Stimulated activated CD8-positive, alpha-beta memory T cell treated with anti-CD3 and anti-CD28 coated beads, Interleukin-12 subunit alpha, Interleukin-12 subunit beta, amount 100 ng/mL, for 1 hour (primary cell): ENCODE results near the gene TEX11.
"Not testable (repeated sequence)": the region's sequence is repeated elsewhere in the genome, so short reads cannot be mapped to it uniquely, and the experiment has no call there.

Experiments used
- DNase-seq: peaks from one replicate; pipeline ENCODE4 v3.0.0-alpha.2; 2020; ENCODE audit warnings: low read depth

Gene TEX11

DNA sequence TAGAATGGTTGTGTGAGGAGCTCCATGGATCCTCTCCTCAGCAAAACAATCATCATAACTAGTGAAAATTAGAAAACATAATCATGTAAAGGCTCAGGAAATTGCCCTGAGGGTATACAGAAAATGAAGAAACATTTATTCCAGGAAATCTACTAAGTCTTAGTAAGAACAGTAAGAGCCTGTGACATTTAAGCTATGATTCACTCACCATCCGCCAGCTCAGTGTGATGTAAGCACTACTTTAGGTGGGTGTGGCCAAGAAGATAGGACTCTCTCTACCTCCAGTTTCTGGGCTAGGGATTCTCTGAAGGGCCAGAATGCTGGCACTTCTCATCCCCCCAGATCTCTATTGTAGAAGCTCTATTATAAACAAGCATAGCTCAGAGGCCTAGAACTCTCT is 316.4 kb downstream of the TEX11 start:
- DNase-seq: no peak

GRCh38 chrX:70587158-70587557 is 321.4 kb downstream of the TEX11 start:
- DNase-seq: not testable (repeated sequence)

DNA sequence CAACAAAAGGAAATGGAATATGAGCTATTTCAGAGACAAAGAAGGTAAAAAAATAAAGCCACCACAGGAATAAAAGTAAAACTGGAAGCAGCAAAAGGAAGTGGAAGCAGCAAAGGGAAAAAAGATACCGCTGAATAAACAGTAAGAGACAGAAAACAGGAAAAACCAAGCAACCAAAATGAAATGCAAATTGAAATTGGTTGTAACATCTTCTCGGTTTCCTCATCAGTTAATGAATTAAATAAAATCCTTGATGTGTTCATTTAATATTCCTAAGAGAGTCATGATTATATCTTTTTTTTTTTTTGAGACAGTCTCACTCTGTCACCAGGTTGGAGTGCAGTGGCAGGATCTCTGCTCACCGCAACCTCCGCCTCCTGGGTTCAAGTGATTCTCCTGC is 331.1 kb downstream of the TEX11 start:
- DNase-seq: no peak

DNA sequence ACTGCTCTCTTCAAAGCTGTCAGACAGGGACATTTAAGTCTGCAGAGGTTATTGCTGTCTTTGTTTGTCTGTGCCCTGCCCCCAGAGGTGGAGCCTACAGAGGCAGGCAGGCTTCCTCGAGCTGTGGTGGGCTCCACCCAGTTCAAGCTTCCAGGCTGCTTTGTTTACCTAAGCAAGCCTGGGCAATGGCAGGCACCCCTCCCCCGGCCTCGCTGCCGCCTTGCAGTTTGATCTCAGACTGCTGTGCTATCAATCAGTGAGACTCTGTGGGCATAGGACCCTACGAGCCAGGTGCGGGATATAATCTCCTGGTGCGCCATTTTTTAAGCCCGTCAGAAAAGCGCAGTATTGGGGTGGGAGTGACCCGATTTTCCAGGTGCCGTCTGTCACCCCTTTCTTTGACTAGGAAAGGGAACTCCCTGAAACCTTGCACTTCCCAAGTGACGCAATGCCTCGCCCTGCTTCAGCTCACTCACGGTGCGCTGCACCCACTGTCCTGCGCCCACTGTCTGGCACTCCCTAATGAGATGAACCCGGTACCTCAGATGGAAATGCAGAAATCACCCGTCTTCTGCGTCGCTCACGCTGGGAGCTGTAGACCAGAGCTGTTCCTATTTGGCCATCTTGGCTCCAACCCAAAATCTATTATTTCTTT is 338.5 kb downstream of the TEX11 start:
- DNase-seq: not testable (repeated sequence)

GRCh38 chrX:70554948-70555347 is 353.6 kb downstream of the TEX11 start:
- no peak for DNase-seq

GRCh38 chrX:70554523-70554922 is 354.0 kb downstream of the TEX11 start:
- DNase-seq: no peak

DNA sequence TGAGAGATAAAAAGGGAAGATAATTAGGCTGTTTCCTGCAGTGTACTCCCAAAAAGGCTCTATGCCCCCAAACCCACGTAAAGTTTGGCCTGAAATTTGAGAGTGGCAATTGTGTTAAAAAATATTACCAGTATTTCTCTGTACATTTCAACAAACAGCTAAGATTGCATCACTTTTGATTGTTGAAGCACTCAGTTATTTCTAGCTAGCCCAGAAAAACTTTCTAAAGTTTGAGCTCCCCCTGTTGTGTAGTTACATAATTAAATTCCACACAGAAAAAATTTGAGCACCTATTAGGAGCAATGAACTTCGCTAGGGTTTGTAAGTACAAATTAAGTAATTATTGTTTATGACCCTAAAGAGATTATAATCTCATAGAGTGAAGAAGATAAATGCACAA is 354.4 kb downstream of the TEX11 start:
- DNase-seq: no peak

GRCh38 chrX:70553516-70553915 is 355.0 kb downstream of the TEX11 start:
- no peak for DNase-seq

GRCh38 chrX:70552130-70552704 is 356.3 kb downstream of the TEX11 start:
- no peak for DNase-seq

DNA sequence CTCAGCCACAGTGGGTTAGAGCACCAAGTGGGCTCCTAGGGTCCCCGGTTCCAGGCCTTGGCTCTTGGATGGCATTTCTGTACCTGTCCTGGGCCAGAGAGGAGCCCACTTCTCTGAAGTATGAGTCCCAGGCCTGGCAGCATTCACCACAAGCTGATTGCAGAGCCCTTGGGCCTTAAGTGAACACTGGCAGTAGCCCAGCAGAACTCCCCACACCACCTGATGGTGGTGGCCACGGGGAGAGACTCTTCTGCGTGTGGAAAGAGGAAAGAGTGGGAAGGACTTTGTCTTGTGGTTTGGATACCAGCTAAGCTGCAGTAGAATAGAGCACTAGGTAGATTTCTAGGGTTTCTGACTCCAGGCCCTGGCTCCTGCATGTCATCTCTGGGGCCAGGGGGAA is 359.1 kb downstream of the TEX11 start:
- DNase-seq: no peak

GRCh38 chrX:70535198-70535597 is 373.3 kb downstream of the TEX11 start:
- no peak for DNase-seq

DNA sequence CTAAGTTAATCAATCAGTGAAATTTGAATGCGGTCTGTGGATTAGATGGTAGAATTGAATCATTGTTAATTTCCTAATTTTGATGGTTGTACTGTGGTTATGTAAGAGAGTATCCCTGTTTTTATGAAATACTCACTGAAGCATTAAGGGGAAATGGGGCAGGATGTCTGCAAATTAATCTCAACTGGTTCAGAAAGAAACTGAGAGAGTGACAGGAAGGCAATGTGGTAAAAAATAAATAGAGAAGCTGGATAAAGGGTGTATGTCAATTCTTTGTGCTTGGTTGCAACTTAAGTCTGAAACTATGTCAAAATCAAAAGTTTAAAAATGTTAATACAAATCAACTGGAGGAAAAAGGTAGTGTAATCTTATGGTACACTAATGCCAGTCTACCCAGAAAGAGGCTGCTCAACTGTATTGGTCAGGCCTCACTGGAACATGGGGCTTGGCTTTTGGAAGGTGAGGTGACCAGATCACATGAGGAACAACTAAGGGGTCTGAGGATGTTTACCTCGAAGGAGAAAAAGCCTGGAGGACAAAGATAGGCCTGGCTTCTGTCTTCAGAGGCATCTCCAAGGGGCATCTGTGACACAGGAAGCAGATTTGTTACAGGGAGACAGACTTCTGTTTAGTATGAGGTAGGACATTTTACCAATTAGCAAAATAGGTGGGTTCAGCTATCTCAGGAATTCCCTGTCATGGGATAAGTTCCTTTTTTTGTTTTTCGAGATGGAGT is 380.7 kb downstream of the TEX11 start:
- DNase-seq: no peak

DNA sequence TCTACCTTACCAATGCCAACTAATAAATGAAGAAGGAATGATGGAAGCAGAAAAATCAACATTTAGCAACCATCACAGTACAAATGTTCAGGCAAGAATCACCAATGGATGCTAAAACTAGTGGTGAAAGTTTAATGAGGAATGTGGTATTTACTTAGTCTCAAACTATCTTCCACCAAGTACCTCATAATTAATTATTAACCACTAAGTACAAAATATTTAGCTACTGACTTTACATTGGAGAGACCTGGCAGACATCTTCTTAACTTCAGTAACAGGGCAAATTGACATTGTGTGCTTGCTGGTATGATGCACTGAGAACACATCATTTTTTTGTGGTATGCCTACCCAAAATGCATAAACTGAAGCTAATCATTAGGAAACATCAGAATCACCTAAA is 381.5 kb downstream of the TEX11 start:
- no peak for DNase-seq

DNA sequence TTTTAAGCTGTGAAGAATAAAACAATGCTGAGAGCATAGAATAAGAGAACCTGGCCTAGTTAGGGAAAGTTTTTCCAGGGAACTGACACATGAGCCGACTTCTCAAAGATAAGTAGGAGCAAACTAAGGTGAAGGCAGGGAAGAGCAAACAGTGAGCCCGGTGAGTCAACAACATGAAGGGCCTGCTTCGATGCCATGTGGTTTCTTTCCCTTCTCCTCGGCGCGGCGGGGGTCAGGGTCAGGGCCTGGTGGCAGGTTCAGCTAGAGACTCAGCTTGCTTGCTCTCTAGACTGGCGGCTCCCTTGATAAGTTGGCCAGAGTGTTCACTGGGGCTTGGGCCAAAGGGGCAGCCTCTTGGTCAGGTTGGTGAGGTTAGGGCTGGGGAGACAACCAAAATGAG is 382.8 kb downstream of the TEX11 start:
- DNase-seq: no peak

GRCh38 chrX:70515692-70516091 is 392.8 kb downstream of the TEX11 start:
- not testable (repeated sequence) for DNase-seq

- DNase-seq: not testable (repeated sequence)
Observed at GRCh38 chrX:70515270-70515669, 393.2 kb downstream of the TEX11 start.

- DNase-seq: no peak
Observed at GRCh38 chrX:70509078-70509477, 399.4 kb downstream of the TEX11 start.

- DNase-seq: no peak
Observed at GRCh38 chrX:70508296-70508911, 400.1 kb downstream of the TEX11 start.

DNA sequence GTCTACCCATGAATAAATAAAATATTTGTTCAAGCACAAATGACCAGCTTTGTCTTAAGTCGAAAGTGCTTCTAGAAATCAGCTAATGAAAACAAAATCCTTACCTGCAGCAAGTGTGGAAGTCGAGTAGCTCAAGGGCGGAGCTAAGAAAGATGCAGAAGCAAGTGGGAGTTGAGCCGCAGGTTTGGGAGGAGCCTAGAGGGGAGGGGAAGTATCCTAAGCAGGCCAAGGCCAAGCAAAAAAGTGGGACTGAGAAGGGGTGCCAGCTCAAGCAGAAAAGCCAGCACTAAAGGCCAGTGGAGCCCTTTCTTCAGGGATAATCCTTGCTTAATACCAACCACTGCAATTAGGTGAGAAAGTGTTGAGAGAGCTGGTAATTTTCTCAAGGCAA is 403.1 kb downstream of the TEX11 start:
- no peak for DNase-seq

DNA sequence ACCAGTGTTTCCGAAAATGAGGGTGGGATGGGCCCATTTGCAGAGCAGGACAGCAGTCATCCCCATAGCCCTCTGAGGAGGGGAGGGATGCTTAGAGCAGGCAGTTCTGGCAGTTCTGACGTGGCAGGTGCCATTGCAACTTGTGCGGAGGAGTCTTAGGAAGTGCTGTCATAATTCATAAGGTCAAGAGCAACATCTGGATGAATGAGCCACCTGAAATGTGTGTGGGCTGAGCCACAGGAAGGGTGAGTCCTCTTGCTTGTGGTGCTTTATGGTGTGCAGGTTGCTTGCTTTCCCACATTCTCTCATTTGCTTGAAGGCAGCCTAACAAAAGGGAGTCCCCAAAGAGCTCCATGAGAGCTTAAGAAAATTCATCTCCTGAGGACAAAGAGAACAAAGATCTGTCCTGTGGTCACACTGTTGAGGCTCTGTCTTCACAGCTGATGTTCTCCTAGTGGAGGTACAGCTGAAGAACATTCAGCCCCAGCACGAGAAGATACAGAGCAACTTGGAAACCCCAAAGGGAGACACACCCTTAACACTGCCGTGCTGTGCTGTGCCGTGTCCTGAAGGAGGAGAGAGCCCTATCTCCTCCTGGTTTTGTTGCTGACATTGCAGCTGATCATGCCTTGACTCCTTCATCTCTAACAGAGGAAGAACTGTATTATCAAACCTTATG is 403.6 kb downstream of the TEX11 start:
- no peak for DNase-seq

DNA sequence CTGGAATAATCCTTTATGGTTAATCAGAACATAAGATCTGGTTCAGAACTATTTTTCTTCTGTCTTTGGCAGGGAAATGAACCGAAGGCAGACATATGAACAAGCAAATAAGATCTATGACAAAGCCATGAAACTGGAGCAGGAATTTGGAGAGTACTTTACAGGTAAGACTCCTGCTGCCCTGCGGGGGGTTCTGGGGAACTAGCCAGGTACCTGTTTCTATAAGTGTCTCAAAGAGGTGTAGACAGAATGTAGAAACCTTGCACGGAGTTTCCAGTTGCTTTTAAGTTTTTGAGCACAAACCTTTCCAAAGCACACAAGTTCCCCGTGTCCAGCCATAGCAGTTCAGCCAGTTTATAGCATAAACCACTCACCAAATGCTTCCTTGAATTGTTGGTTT is 407.7 kb downstream of the TEX11 start:
- no peak for DNase-seq

DNA sequence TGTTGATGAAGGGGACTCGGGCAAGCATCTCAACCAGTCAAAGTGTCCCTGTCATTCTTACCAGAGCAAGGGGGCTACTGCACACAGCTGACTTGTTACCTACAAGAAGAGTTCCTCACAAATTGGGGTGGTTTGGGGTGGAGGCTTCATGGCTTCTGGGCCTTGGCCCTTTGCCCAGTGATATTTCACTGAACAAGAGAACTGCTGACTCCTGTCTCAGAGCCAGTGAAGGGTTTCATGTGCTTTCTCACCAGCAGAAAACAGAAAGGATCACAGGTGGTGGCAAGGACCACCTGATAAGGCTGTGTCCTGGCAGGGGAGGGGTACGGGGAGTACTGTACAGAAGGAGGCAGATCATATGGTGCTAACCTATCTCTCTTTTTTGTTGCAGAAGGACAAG is 410.4 kb downstream of the TEX11 start:
- no peak for DNase-seq

GRCh38 chrX:70497026-70497425 is 411.5 kb downstream of the TEX11 start:
- DNase-seq: no peak
